Gastrocnemius medialis (tissue), 4 donors: ENCODE data around the gene FIBCD1. TPM values are rescaled to one million over a fixed set of nuclear protein-coding genes. Genes with fewer than 3 reads are reported as not detected.
"Not testable (repeated sequence)": the region's sequence is repeated elsewhere in the genome, so short reads cannot be mapped to it uniquely, and the experiment has no call there.

Source experiments
- ATAC-seq, 2 donors: fragments of 150-250 bp; one replicate each; pipeline ENCODE4 v1.9.1; 2016
- DNase-seq, 2 donors: peaks; one replicate each; pipeline ENCODE4 v3.0.0-alpha.2; 2019
- H3K27ac ChIP-seq, 4 donors: fragments of 200-600 bp; sonication (generic); 1 replicate in 1 of 4; 2 replicates in 3 of 4; pipeline ENCODE4 v1.5.1; 2016 to 2018; ENCODE audit warnings: mild to moderate bottlenecking in 2 of 4, moderate library complexity in 1 of 4
- H3K27me3 ChIP-seq, 3 donors: fragments of 200-600 bp; sonication (generic) in 2 of 3; 1 replicate in 1 of 3; 2 replicates in 2 of 3; pipeline versions ENCODE4 v1.5.1 to v1.6.0; 2016 to 2019; ENCODE audit warnings: mild to moderate bottlenecking in 1 of 3, moderate library complexity in 1 of 3
- H3K36me3 ChIP-seq, 2 donors: fragments of 200-600 bp; sonication (generic) in 1 of 2; one replicate each; pipeline ENCODE4 v1.5.1; 2017 to 2018
- H3K4me1 ChIP-seq, 2 donors: fragments of 200-600 bp; sonication (generic) in 1 of 2; one replicate each; pipeline ENCODE4 v1.5.1; 2016 to 2017; ENCODE audit warnings: mild to moderate bottlenecking in 2 of 2
- H3K4me3 ChIP-seq, 4 donors: fragments of 200-600 bp; sonication (generic) in 3 of 4; 1 replicate in 1 of 4; 2 replicates in 3 of 4; pipeline ENCODE4 v1.5.1; 2016 to 2019; ENCODE audit warnings: mild to moderate bottlenecking in 2 of 4
- H3K9me3 ChIP-seq, 3 donors: fragments of 200-600 bp; sonication (generic) in 2 of 3; 1 replicate in 1 of 3; 2 replicates in 2 of 3; pipeline ENCODE4 v1.5.1; 2016 to 2019
- CTCF ChIP-seq, 5 experiments: fragments of 450-650 bp in 3 of 5; fragments of 200-600 bp in 2 of 5; sonication (generic) in 2 of 5; IDR thresholded peaks in 4 of 5; conservative IDR thresholded peaks in 1 of 5; 1 replicate in 4 of 5; 2 replicates in 1 of 5; pipeline ENCODE4 v1.5.1; 2016 to 2019; ENCODE audit warnings: antibody characterized with exemption in 5 of 5, mild to moderate bottlenecking in 3 of 5, moderate library complexity in 3 of 5
- POLR2A ChIP-seq, 2 donors: fragments of 450-650 bp; IDR thresholded peaks; one replicate each; pipeline ENCODE4 v1.6.1; 2017; ENCODE audit warnings: antibody characterized with exemption in 2 of 2, mild to moderate bottlenecking in 2 of 2, moderate library complexity in 2 of 2
- in situ Hi-C, 4 donors: fragments of 200-750 bp; cut with MboI; loops; one replicate each; pipeline versions ENCODE4 v1.15.0 to v1.8.0; 2017; ENCODE audit warnings: low sequenced_read_pairs in 4 of 4
- intact Hi-C: fragments of 100-400 bp; cut with DNase I; formaldehyde crosslinking; loops from one replicate; pipeline ENCODE4 v1.15.1; 2023; ENCODE audit warnings: low total_unique reads
- total RNA-seq, 4 donors: library from RNA; depleted of rRNA; stranded (reverse); fragments of >200 nt; gene quantifications; one replicate each; pipeline versions ENCODE4 v1.1.0 to v1.2.3, GENCODE V29; 2016

The FIBCD1 gene
- total RNA-seq, 4 donors from 2014 or later = not detected

- in situ Hi-C loops = no loop called here
- DNase-seq = no peak
Observed at GRCh38 chr9:130957451-130958203, 18.6 kb upstream of the FIBCD1 start.

GRCh38 chr9:130956636-130957450 lies 17.8 kb upstream of the FIBCD1 start:
- Histone ChIP-seq H3K27me3 (peaks cover 8 to 11% (median 10%) of the 10 kb centered on the region in 3 donors), H3K36me3 (no peaks in the 10 kb centered on the region), H3K4me3 (no peak overlapping the region), H3K4me1 (no peaks in the 10 kb centered on the region), H3K27ac (no peak overlapping the region), H3K9me3 (no peaks in the 10 kb centered on the region)
- DNase-seq (no peak), ATAC-seq (no peak)
- TF ChIP-seq CTCF (IDR thresholded peaks at IDR 0.05 in 4 of 5, conservative IDR thresholded peaks at IDR 0.05 in 1 of 5) (no peak), POLR2A (IDR thresholded peaks at IDR 0.05) (no peak)
- in situ Hi-C loops (no loop called here), intact Hi-C loops (no loop called here)

More at GRCh38 chr9:130957451-130958203, 18.6 kb upstream of the FIBCD1 start:
- Histone ChIP-seq H3K4me3 (no peak overlapping the region), H3K9me3 (no peaks in the 10 kb centered on the region), H3K4me1 (no peaks in the 10 kb centered on the region), H3K36me3 (no peaks in the 10 kb centered on the region), H3K27me3 (peaks cover 8 to 11% (median 10%) of the 10 kb centered on the region in 3 donors), H3K27ac (no peak overlapping the region)
- no peak for TF ChIP-seq CTCF (IDR thresholded peaks at IDR 0.05 in 4 of 5, conservative IDR thresholded peaks at IDR 0.05 in 1 of 5)
- TF ChIP-seq POLR2A (IDR thresholded peaks at IDR 0.05) = no peak
- no peak for ATAC-seq
- intact Hi-C loops = no loop called here

- Histone ChIP-seq H3K9me3 (no peaks in the 10 kb centered on the region), H3K4me1 (no peaks in the 10 kb centered on the region), H3K36me3 (no peaks in the 10 kb centered on the region), H3K27ac (no peak overlapping the region), H3K27me3 (peaks cover 8 to 11% (median 10%) of the 10 kb centered on the region in 3 donors), H3K4me3 (no peak overlapping the region)
- in situ Hi-C loops = no loop called here
- ATAC-seq (no peak), DNase-seq (no peak)
- TF ChIP-seq CTCF (IDR thresholded peaks at IDR 0.05 in 4 of 5, conservative IDR thresholded peaks at IDR 0.05 in 1 of 5) (no peak), POLR2A (IDR thresholded peaks at IDR 0.05) (no peak)
- intact Hi-C loops = no loop called here
Observed at GRCh38 chr9:130955947-130956621, 17.0 kb upstream of the FIBCD1 start.

GRCh38 chr9:130954925-130955324 lies 15.9 kb upstream of the FIBCD1 start:
- H3K36me3 ChIP-seq, H3K4me3 ChIP-seq, intact Hi-C loops, in situ Hi-C loops, DNase-seq, H3K27ac ChIP-seq, ATAC-seq, H3K9me3 ChIP-seq, H3K4me1 ChIP-seq: not testable (repeated sequence)
- peaks cover 10 to 16% (median 12%) of the 10 kb centered on the region in 3 donors for H3K27me3 ChIP-seq

GRCh38 chr9:130954317-130954716 lies 15.3 kb upstream of the FIBCD1 start:
- Histone ChIP-seq H3K27me3 (peaks cover 10 to 16% (median 15%) of the 10 kb centered on the region in 3 donors), H3K9me3 (no peaks in the 10 kb centered on the region), H3K36me3 (no peaks in the 10 kb centered on the region), H3K4me1 (no peaks in the 10 kb centered on the region), H3K27ac (no peak overlapping the region), H3K4me3 (no peak overlapping the region)
- DNase-seq (no peak), ATAC-seq (no peak)
- in situ Hi-C loops (no loop called here), intact Hi-C loops (no loop called here)
- TF ChIP-seq POLR2A (IDR thresholded peaks at IDR 0.05) (no peak), CTCF (IDR thresholded peaks at IDR 0.05 in 4 of 5, conservative IDR thresholded peaks at IDR 0.05 in 1 of 5) (no peak)
